Measurements from ENCODE around the gene SECISBP2. TPM values are rescaled to one million over a fixed set of nuclear protein-coding genes. Genes with fewer than 3 reads are reported as not detected.
"Not testable (repeated sequence)": the region's sequence is repeated elsewhere in the genome, so short reads cannot be mapped to it uniquely, and the experiment has no call there.

Gene SECISBP2, protein sequence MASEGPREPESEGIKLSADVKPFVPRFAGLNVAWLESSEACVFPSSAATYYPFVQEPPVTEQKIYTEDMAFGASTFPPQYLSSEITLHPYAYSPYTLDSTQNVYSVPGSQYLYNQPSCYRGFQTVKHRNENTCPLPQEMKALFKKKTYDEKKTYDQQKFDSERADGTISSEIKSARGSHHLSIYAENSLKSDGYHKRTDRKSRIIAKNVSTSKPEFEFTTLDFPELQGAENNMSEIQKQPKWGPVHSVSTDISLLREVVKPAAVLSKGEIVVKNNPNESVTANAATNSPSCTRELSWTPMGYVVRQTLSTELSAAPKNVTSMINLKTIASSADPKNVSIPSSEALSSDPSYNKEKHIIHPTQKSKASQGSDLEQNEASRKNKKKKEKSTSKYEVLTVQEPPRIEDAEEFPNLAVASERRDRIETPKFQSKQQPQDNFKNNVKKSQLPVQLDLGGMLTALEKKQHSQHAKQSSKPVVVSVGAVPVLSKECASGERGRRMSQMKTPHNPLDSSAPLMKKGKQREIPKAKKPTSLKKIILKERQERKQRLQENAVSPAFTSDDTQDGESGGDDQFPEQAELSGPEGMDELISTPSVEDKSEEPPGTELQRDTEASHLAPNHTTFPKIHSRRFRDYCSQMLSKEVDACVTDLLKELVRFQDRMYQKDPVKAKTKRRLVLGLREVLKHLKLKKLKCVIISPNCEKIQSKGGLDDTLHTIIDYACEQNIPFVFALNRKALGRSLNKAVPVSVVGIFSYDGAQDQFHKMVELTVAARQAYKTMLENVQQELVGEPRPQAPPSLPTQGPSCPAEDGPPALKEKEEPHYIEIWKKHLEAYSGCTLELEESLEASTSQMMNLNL
- 100 to 1,000 TPM in 3 of 4 donors, 10 to 100 TPM in 1; 66.6 to 152 (median 101) TPM for total RNA-seq

DNA sequence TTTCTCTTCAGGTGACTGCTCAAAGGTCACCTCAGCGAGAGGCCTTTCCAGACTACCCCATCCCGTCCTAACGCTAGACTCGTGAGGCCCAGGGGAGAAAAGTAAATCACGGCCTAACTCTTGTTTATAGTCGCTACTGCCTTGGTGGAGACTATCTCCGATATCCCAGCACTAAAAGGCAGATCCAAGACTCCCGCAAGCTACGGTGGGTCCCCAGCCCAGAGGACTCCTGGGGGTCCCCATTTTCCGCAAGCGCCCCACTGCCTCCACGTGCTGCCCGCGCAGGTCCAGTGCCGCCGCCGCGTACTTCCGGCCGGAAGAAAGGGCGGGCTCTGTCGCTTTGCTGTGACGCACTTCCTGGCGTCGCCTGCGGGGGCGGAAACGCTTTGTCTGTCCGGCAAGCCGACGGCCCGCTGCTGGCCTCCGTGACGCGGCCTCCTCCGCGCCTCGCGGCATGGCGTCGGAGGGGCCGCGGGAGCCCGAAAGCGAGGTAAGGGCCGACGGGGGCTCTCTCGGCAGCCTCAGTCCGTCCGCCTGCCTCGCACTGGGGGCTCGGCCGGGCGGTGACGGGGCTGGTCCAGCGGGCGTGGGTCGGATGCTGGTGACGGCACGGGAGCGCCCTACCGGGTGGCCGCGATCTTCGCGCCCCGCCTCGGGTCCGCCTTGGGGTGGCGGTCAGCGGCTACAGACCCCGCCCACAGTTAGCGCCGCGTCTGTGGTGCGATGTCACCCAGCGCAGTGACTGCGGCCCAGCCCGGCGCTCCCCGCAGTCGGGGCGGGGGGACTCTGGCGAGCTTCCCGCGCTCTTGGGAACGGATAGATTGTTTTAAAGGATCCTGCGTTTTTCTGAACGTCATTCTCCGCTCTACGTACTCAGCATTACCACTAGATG, at the start of gene SECISBP2:
SECISBP2 (plus strand) TSS at position 378 of the 892 bp plus-strand sequence; CDS start at position 455, 77 bp downstream.
- peak; percentile 90 to 98 (median 97) for DNase-seq

DNA sequence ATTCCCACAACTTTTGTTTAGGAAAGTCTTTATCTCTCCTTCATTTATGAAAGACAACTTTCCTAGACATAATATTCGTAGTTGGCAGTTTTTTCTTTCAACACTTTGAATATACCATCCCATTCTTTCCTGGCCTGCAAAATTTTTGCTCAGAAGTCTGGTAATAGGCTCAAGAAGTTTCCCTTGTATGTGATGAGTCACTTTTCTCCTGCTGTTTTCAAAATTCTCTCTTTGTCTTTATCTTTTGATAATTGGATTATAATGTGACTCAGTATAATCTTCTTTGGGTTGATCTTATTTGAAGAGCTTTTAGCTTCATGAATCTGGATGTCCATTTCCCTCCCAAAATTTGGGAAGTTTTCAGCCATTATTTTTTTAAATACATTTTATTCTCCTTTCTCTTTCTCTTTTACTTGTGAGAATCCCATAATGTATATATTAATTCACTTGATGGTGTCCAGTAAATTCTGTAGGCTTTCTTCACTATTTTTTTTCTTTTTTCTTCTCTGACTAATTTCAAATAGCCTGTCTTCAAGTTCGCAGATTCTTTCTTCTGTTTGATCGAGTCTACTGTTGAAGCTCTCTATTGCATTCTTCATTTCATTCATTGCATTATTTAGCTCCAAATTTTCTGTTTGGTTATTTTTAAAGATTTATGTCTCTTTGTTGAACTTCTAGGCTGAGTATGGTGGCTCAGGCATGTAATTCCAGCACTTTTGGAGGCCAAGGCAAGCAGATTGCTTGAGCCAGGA, 44.6 kb upstream of the SECISBP2 start:
- Histone ChIP-seq H3K27ac (no peak overlapping the region), H3K4me3 (no peak overlapping the region), H3K4me1 (no peaks in the 10 kb centered on the region), H3K27me3 (no peaks in the 10 kb centered on the region), H3K36me3 (no peaks in the 10 kb centered on the region), H3K9me3 (peaks cover 0 to 19% (median 3%) of the 10 kb centered on the region in 4 donors)
- TF ChIP-seq, protein P1, sequence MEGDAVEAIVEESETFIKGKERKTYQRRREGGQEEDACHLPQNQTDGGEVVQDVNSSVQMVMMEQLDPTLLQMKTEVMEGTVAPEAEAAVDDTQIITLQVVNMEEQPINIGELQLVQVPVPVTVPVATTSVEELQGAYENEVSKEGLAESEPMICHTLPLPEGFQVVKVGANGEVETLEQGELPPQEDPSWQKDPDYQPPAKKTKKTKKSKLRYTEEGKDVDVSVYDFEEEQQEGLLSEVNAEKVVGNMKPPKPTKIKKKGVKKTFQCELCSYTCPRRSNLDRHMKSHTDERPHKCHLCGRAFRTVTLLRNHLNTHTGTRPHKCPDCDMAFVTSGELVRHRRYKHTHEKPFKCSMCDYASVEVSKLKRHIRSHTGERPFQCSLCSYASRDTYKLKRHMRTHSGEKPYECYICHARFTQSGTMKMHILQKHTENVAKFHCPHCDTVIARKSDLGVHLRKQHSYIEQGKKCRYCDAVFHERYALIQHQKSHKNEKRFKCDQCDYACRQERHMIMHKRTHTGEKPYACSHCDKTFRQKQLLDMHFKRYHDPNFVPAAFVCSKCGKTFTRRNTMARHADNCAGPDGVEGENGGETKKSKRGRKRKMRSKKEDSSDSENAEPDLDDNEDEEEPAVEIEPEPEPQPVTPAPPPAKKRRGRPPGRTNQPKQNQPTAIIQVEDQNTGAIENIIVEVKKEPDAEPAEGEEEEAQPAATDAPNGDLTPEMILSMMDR (IDR thresholded peaks at IDR 0.05): no peak
- no peak for TF ChIP-seq POLR2A (IDR thresholded peaks at IDR 0.05)
- DNase-seq: no peak

More for the DNA sequence above, at the start of gene SECISBP2:
- Histone ChIP-seq H3K4me1 (peaks cover 0 to 38% (median 7%) of the 10 kb centered on the region in 4 donors), H3K27me3 (no peaks in the 10 kb centered on the region), H3K4me3 (peak within 1 kb of the TSS; percentile 64 to 96 (median 78)), H3K36me3 (no peaks in the 10 kb centered on the region), H3K27ac (peak within 1 kb of the TSS; percentile 94 to 100 (median 98)), H3K9me3 (no peaks in the 10 kb centered on the region)
- TF ChIP-seq, protein P1 (IDR thresholded peaks at IDR 0.05): peak in 5 of 6 experiments; percentile 63 to 85 (median 76)
- peak; percentile 94 to 97 for TF ChIP-seq POLR2A (IDR thresholded peaks at IDR 0.05)

DNA sequence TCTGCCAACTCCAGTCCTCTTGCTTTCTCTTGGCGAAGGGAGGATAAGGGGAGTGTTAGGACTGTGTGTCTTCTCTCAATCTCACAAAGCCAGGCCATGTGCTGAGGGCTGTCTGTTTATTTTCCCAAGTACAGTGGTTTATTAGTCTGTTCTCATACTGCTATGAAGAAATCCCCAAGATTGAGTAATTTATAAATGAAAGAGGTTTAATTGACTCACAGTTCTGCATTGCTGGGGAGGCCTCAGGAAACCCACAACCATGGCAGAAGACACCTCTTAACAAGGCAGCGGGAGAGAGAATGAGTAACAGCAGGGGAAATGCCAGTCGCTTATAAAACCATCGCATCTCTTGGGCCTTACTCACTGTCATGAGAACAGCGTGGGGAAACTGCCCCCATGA, 43.5 kb upstream of the SECISBP2 start:
- Histone ChIP-seq H3K9me3 (peaks cover 0 to 19% (median 3%) of the 10 kb centered on the region in 4 donors), H3K4me1 (no peaks in the 10 kb centered on the region), H3K4me3 (no peak overlapping the region), H3K36me3 (no peaks in the 10 kb centered on the region), H3K27ac (no peak overlapping the region), H3K27me3 (no peaks in the 10 kb centered on the region)
- no peak for TF ChIP-seq POLR2A (IDR thresholded peaks at IDR 0.05)
- TF ChIP-seq, protein P1 (IDR thresholded peaks at IDR 0.05): no peak
- DNase-seq: no peak

DNA sequence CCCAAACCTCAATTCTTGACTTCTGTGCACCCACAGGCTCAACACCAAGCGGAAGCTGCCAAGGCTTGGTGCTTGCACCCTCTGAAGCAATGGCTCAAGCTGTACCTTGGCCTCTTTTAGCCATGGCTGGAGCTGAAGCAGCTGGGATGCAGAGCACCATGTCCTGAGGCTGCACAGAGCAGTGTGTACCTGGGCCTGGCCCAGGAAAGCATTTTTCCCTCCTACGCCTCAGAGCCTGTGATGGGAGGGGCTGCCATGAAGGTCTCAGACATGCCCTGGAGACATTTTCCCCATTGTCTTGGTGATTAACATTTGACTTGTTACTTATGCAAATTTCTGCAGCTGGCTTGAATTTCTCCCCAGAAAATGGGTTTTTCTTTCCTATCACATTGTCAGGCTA, 42.3 kb upstream of the SECISBP2 start:
- not testable (repeated sequence) for H3K36me3 ChIP-seq, H3K27ac ChIP-seq, H3K4me3 ChIP-seq, DNase-seq, H3K4me1 ChIP-seq, H3K27me3 ChIP-seq
- peaks cover 0 to 19% (median 3%) of the 10 kb centered on the region in 4 donors for H3K9me3 ChIP-seq

DNA sequence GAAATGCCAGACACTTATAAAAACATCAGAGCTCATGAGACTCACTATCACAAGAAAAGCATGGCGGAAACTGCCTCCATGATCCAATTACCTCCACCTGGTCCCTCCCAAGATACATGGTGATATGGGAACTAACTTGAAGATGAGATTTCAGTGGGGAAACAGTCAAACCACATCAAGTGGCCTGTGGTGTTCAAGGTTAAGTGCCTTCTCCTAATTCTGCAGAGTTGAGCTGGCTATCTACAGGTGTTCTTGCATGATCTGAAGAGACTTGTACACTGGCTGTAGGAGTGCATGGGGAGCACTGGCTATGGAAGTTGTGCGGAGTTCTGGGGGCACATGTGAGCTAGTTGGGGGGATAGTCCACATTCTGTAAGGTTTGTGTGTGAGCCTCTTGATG, 41.3 kb upstream of the SECISBP2 start:
- Histone ChIP-seq H3K36me3 (no peaks in the 10 kb centered on the region), H3K9me3 (peaks cover 0 to 19% (median 3%) of the 10 kb centered on the region in 4 donors), H3K4me3 (no peak overlapping the region), H3K27me3 (no peaks in the 10 kb centered on the region), H3K27ac (no peak overlapping the region), H3K4me1 (no peaks in the 10 kb centered on the region)
- TF ChIP-seq, protein P1 (IDR thresholded peaks at IDR 0.05): no peak
- no peak for TF ChIP-seq POLR2A (IDR thresholded peaks at IDR 0.05)
- DNase-seq: no peak

Measured in Peyer's patch (tissue), 4 donors.